Islet precursor cell (in vitro differentiated cells): ENCODE measurements around the gene MMP28.
A peak's percentile ranks its signal among the peaks of the same experiment; 100 is the strongest.

Source experiments
- DNase-seq: peaks from one replicate; pipeline ENCODE4 v3.0.0-alpha.2; 2018

The MMP28 gene

GRCh38 chr17:35795007-35795870, at the start of gene MMP28:
Gene MMP28 (minus strand): TSS chr17:35795641. CDS start chr17:35795377, 264 bp downstream.
- DNase-seq: peak; percentile 84

GRCh38 chr17:35844547-35844946, 49.1 kb upstream of the MMP28 start:
- DNase-seq: no peak

- DNase-seq: no peak
Measured at GRCh38 chr17:35843698-35844097, 48.3 kb upstream of the MMP28 start.

GRCh38 chr17:35842239-35842638, 46.8 kb upstream of the MMP28 start:
- DNase-seq: no peak

- DNase-seq: no peak
Measured at GRCh38 chr17:35841505-35841904, 46.1 kb upstream of the MMP28 start.

- no peak for DNase-seq
Measured at GRCh38 chr17:35841101-35841500, 45.7 kb upstream of the MMP28 start.

GRCh38 chr17:35825206-35825605, 29.8 kb upstream of the MMP28 start:
- DNase-seq: no peak

- DNase-seq: no peak
Measured at GRCh38 chr17:35821308-35821707, 25.9 kb upstream of the MMP28 start.

GRCh38 chr17:35819455-35819854, 24.0 kb upstream of the MMP28 start:
- no peak for DNase-seq

- no peak for DNase-seq
Measured at GRCh38 chr17:35817196-35817595, 21.8 kb upstream of the MMP28 start.

- no peak for DNase-seq
Measured at GRCh38 chr17:35816723-35817122, 21.3 kb upstream of the MMP28 start.

- DNase-seq: no peak
Measured at GRCh38 chr17:35812456-35812855, 17.0 kb upstream of the MMP28 start.

GRCh38 chr17:35811759-35812158, 16.3 kb upstream of the MMP28 start:
- no peak for DNase-seq

GRCh38 chr17:35809855-35810461, 14.5 kb upstream of the MMP28 start:
- DNase-seq: no peak

GRCh38 chr17:35808962-35809854, 13.8 kb upstream of the MMP28 start, which contains the start of gene TAF15:
Gene TAF15 (plus strand): TSS chr17:35809484. CDS start chr17:35809570, 86 bp downstream.
- DNase-seq: peak; percentile 99

- DNase-seq: no peak
Measured at GRCh38 chr17:35808240-35808961, 13.0 kb upstream of the MMP28 start.

- DNase-seq: no peak
Measured at GRCh38 chr17:35807371-35808144, 12.1 kb upstream of the MMP28 start.

- DNase-seq: peak; percentile 91
Measured at GRCh38 chr17:35804658-35805192, 9.3 kb upstream of the MMP28 start.

- DNase-seq: peak; percentile 97
Measured at GRCh38 chr17:35801583-35802224, 6.3 kb upstream of the MMP28 start.

- DNase-seq: peak; percentile 69
Measured at GRCh38 chr17:35799942-35800341, 4.5 kb upstream of the MMP28 start.

GRCh38 chr17:35797918-35798317, 2.5 kb upstream of the MMP28 start:
- DNase-seq: no peak
